ENCODE results near the gene FAM114A1.
A peak's percentile ranks its signal among the peaks of the same experiment; 100 is the strongest.
"Not testable (repeated sequence)": the region's sequence is repeated elsewhere in the genome, so short reads cannot be mapped to it uniquely, and the experiment has no call there.

FAM114A1 gene

GRCh38 chr4:38979511-38980230, 112.1 kb downstream of the FAM114A1 start:
- no peak for DNase-seq

- DNase-seq = peak; percentile 20
Observed at GRCh38 chr4:38980903-38981676, 113.5 kb downstream of the FAM114A1 start.

- no peak for DNase-seq
Observed at GRCh38 chr4:38982361-38983095, 114.9 kb downstream of the FAM114A1 start.

- DNase-seq = no peak
Observed at GRCh38 chr4:38983291-38983690, 115.7 kb downstream of the FAM114A1 start.

GRCh38 chr4:38983787-38984598, 116.4 kb downstream of the FAM114A1 start:
- DNase-seq = peak; percentile 60

DNA sequence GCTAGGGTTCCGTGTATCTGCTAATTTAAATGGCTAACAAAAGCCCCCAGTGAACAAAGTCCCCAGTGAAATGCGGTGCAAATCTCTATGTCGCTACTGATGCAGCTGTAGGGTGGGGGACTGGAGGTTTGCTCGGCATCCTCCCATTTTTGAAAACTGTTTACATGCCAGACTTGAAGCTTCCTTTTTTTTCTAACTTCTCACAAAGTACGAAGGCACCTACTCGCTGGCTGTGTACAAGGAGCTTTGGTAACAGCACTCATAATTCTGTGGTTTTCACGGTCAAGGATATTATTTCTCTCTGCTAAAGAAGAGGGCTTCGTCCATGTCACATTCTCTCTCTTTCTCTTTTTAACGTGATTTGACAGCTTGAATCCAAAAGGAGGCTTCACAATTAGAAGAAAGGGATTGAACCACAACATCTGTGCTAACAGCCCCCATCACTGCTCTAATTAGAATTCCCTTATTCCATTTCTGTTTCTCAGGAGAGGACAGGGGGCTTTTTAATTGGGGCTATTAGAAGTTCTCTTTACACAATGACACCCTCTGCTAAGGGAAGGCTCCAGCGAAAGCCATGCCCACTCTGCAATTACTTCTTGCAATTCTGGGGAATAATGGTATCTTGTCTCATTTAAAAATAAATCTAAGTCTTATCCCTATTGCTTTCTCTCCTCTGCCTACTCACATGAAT, 117.9 kb downstream of the FAM114A1 start:
- DNase-seq = no peak

- no peak for DNase-seq
Observed at GRCh38 chr4:38987491-38987890, 119.9 kb downstream of the FAM114A1 start.

DNA sequence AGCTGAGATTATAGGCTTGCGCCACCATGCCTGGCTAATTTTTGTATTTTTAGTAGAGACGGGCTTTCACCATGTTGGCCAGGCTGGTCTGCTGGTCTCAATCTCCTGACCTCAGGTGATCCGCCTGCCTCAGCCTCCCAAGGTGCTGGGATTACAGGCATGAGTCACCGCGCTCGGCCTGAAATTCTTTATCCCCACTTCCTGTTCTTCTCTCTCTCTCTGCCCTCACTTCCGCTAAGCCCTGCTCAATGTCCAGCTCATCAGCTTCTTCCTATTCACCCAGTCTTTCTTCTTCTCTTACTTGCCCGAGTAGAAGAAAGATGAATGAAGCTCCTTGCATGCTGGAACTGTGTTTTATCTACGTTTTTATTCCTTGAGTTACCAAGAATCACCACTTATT, 120.7 kb downstream of the FAM114A1 start:
- not testable (repeated sequence) for DNase-seq

GRCh38 chr4:38989487-38989886, 121.9 kb downstream of the FAM114A1 start:
- no peak for DNase-seq

DNA sequence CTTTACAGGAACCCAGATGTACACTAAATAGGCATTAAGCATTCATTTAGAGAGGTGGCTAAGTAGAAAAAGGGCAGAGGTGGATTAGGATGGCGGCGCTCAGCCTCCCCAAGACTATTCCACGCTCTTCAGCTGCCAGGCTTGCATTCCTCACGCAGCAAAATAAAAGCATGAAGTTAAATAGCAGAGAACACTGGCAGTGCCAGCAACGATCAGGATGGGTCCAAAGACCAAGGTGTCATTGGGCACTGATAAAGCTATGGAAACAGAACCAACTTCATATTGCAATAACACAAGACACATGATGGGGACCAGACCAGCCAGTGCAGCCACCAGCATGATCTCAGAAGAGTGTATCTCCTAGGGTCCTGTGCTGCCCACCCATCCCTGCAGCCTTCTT, 122.6 kb downstream of the FAM114A1 start:
- DNase-seq = no peak

DNA sequence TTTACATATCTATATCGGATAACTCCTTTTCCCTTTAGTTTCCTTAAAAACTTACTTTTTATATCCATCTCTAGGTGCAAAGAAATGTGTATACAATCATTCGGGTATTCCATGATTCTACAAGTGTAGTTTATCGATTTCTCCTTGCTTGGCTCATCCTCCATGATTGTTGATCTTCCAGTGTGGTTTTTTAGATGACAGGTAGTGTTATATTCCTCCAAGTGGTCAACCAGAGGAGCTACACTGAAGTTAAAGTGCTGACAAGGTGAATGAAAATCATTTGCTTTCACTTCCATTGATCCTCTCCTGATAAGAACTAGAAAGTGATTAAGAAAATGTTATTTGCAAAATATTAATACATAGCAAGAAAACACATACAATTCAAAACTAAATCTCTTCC, 126.1 kb downstream of the FAM114A1 start:
- no peak for DNase-seq

- DNase-seq = no peak
Observed at GRCh38 chr4:38994135-38994534, 126.5 kb downstream of the FAM114A1 start.

Data from CD4-positive, alpha-beta T cell treated with Interleukin-4 for 4 hours (primary cell).